ENCODE measurements around the gene ALKAL2. TPM values are rescaled to one million over a fixed set of nuclear protein-coding genes. Genes with fewer than 3 reads are reported as not detected.

The ALKAL2 gene
- total RNA-seq, 1 donor from 2014 or later = 1.1 TPM

DNA sequence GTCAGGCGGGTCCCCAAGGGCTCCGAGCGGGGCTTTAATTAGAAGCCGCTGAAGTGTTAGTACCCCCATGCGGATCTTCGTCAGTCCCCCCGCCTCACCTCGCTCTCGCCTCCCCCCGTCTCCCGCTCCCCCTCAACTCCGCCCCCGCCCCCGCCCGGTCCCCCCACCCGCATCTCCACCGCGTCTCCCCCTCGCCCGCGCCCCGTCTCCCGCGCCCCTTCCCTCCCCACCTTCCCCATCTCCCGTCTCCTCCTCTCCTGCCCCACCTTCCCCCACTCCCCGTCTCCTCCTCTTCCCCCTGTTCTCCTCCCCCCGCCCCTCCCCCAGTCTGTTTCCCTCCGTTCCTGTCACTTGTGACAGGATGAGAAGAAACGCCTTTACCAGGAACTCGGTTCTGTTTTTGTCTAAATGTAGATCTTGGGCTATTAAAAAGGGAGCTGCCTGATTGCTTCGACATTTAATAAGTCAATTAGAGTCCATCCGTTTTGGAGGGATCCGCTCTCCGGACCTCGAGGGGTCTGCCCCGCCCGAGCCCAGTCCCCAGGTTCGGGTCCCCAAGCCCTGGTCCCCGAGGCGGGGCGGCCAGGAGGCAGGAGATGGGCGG is 969 bp upstream of the ALKAL2 start:
- H3K4me1 ChIP-seq = peaks cover 29% of the 10 kb centered on the region
- no peak for DNase-seq
- intact Hi-C loops (cut with micrococcal nuclease) = no loop called here
- TF ChIP-seq, protein P1, sequence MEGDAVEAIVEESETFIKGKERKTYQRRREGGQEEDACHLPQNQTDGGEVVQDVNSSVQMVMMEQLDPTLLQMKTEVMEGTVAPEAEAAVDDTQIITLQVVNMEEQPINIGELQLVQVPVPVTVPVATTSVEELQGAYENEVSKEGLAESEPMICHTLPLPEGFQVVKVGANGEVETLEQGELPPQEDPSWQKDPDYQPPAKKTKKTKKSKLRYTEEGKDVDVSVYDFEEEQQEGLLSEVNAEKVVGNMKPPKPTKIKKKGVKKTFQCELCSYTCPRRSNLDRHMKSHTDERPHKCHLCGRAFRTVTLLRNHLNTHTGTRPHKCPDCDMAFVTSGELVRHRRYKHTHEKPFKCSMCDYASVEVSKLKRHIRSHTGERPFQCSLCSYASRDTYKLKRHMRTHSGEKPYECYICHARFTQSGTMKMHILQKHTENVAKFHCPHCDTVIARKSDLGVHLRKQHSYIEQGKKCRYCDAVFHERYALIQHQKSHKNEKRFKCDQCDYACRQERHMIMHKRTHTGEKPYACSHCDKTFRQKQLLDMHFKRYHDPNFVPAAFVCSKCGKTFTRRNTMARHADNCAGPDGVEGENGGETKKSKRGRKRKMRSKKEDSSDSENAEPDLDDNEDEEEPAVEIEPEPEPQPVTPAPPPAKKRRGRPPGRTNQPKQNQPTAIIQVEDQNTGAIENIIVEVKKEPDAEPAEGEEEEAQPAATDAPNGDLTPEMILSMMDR (IDR thresholded peaks at IDR 0.05; ENCODE audit: borderline replicate concordance) = no peak
- H3K27me3 ChIP-seq (ENCODE audit: low read depth) = peaks cover 63% of the 10 kb centered on the region
- peak overlapping the region; percentile 69 for H3K4me3 ChIP-seq
- no peak overlapping the region for H3K27ac ChIP-seq (replicated peaks)
- H3K36me3 ChIP-seq = no peaks in the 10 kb centered on the region
- H3K9me3 ChIP-seq (replicated peaks) = no peaks in the 10 kb centered on the region

DNA sequence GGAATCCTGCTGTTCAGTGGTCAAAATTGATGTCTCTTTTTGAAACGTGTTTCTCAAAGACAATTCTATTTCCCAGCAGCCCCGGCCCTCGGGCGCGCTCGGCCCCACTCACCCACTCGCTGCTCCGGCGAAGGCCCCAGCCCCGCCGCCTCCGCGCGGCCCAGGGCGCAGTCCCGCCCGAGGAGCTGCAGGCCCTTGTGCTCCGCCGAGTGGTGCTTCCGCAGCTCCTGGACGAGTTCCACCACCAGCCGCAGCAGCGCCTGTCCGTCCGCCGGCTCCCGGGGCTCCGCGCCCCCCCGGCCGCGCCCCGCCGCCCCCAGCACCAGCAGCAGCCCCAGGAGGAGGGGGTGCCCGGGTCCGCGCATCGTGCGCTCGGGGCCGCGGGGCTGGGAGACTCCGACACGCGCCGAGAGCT is 413 bp downstream of the ALKAL2 start:
- no peak for DNase-seq
- Histone ChIP-seq H3K27me3 (ENCODE audit: low read depth) (peaks cover 54% of the 10 kb centered on the region), H3K27ac (replicated peaks) (no peak overlapping the region), H3K36me3 (no peaks in the 10 kb centered on the region), H3K9me3 (replicated peaks) (no peaks in the 10 kb centered on the region), H3K4me3 (peak overlapping the region; percentile 67), H3K4me1 (peaks cover 29% of the 10 kb centered on the region)
- intact Hi-C loops (cut with micrococcal nuclease) = no loop called here
- TF ChIP-seq, protein P1 (IDR thresholded peaks at IDR 0.05; ENCODE audit: borderline replicate concordance) = no peak

DNA sequence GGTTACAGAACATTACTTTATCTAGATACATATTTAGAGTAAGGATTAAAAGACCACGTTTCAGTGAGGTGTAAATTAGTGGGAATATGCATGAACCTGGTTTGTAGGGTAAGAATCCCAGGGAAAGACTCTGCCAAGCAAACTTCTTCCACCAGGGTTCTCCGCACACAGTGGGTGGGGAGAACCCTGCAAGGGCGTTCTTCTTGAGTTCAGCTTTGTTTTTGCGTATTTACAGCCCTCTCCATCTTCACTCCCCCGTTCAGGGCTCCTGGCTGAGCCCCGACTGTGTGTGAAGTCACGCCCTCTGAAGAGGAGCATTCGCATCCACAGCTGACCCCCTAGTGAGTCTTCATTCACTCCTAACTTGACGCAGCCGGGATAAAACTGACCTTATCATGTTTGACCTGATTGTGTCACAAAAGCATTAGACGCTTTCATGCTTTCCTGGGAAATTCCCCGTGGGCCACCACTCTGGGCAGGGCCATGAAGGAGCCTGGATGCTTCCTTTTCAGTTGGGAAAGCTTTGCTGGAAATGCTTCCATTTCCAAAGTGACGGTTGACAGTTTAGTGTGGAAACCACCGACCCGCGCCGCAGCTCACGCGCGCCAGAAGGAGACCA is 1.0 kb downstream of the ALKAL2 start:
- Histone ChIP-seq H3K36me3 (peaks cover 5% of the 10 kb centered on the region), H3K4me1 (peaks cover 29% of the 10 kb centered on the region), H3K9me3 (replicated peaks) (no peaks in the 10 kb centered on the region), H3K4me3 (peak overlapping the region; percentile 67), H3K27ac (replicated peaks) (no peak overlapping the region), H3K27me3 (ENCODE audit: low read depth) (peaks cover 48% of the 10 kb centered on the region)
- intact Hi-C loops (cut with micrococcal nuclease) = no loop called here
- TF ChIP-seq, protein P1 (IDR thresholded peaks at IDR 0.05; ENCODE audit: borderline replicate concordance) = no peak
- DNase-seq = no peak

DNA sequence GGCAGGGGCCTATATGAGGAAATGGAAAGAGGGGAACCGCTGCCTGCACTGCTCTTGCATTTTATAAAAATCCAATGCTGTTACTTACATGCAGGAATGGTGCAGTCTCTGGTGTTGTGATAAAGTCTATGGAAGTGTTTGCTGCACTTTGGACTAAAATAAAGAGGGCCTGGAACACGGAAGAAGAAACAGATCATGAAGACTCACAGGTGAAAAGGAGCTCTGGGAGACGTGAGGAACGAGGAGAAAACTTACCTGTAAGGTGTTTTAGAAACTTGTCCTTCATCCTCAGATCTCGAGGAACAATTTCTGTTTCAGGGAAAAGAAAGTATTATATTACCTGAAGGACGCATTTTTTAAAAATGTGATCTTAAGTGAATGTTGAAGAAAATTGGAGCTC is 1.9 kb downstream of the ALKAL2 start:
- H3K4me1 ChIP-seq = peaks cover 31% of the 10 kb centered on the region

DNA sequence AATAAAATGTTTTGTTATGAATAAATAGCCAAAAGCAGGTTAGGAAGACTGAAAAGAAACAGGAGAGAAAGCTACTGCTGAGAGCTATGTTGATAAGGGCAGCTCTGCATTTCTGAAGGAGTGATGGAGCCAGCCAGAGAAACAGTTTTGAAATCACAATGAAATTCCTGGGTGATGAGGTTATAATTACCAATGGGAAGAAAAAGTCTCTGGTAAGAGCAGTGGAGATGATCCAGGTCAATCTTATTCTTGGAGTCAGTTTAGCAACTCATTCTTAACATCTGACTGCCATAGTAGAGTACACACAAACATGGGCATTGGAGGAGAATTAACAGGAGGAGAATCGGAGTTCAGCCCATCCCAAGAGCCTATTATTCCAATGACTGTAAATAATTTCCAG is 2.4 kb downstream of the ALKAL2 start:
- Histone ChIP-seq H3K36me3 (peaks cover 18% of the 10 kb centered on the region), H3K27me3 (ENCODE audit: low read depth) (peaks cover 35% of the 10 kb centered on the region), H3K4me1 (peaks cover 36% of the 10 kb centered on the region), H3K4me3 (no peak overlapping the region), H3K9me3 (replicated peaks) (no peaks in the 10 kb centered on the region), H3K27ac (replicated peaks) (no peak overlapping the region)
- TF ChIP-seq, protein P1 (IDR thresholded peaks at IDR 0.05; ENCODE audit: borderline replicate concordance) = no peak
- intact Hi-C loops (cut with micrococcal nuclease) = no loop called here
- no peak for DNase-seq

More for the DNA sequence above, 1.9 kb downstream of the ALKAL2 start:
- no peaks in the 10 kb centered on the region for H3K9me3 ChIP-seq (replicated peaks)
- TF ChIP-seq, protein P1 (IDR thresholded peaks at IDR 0.05; ENCODE audit: borderline replicate concordance) = no peak
- intact Hi-C loops (cut with micrococcal nuclease) = no loop called here
- H3K27ac ChIP-seq (replicated peaks) = no peak overlapping the region
- peaks cover 13% of the 10 kb centered on the region for H3K36me3 ChIP-seq
- H3K27me3 ChIP-seq (ENCODE audit: low read depth) = peaks cover 40% of the 10 kb centered on the region
- no peak overlapping the region for H3K4me3 ChIP-seq
- DNase-seq = no peak

Measured in left ventricle myocardium inferior (tissue), 1 donor.